Upper lobe of left lung (tissue), 4 donors: ENCODE measurements around the gene BNIP2.
"Not testable (repeated sequence)": the region's sequence is repeated elsewhere in the genome, so short reads cannot be mapped to it uniquely, and the experiment has no call there.

ENCODE experiments used
- CTCF ChIP-seq, 6 experiments: fragments of 450-650 bp in 4 of 6; fragments of 200-600 bp in 2 of 6; sonication (generic) in 2 of 6; IDR thresholded peaks; one replicate each; pipeline ENCODE4 v1.5.1; 2016 to 2019; ENCODE audit warnings: antibody characterized with exemption in 6 of 6
- EP300 ChIP-seq, 4 donors: sonication (generic); formaldehyde crosslinking; IDR thresholded peaks; one replicate each; pipeline ENCODE4 v1.5.1; 2017; ENCODE audit warnings: antibody characterized with exemption in 4 of 4, control low read depth in 2 of 4
- POLR2A ChIP-seq, 4 donors: fragments of 450-650 bp; IDR thresholded peaks; one replicate each; pipeline ENCODE4 v1.5.1; 2016 to 2017; ENCODE audit warnings: antibody characterized with exemption in 4 of 4, mild to moderate bottlenecking in 2 of 4
- POLR2AphosphoS5 ChIP-seq, 2 donors: sonication (generic); formaldehyde crosslinking; IDR thresholded peaks; one replicate each; pipeline ENCODE4 v1.5.1; 2017; ENCODE audit warnings: antibody characterized with exemption in 2 of 2

GRCh38 chr15:59645812-59646211 is 43.3 kb downstream of the BNIP2 start:
- TF ChIP-seq CTCF, POLR2A, POLR2AphosphoS5, EP300 (IDR thresholded peaks at IDR 0.05): not testable (repeated sequence)
